HepG2 (cell line): ENCODE measurements around the gene JPH3. TPM values are rescaled to one million over a fixed set of nuclear protein-coding genes. Genes with fewer than 3 reads are reported as not detected.

ENCODE experiments used
- HNRNPL ChIP-seq: fragments of 200-400 bp; formaldehyde crosslinking; IDR thresholded peaks from 2 replicates; pipeline ENCODE4 v1.6.1; 2017; ENCODE audit warnings: mild to moderate bottlenecking, low read depth, low read length
- NCOA2 ChIP-seq: sonication (generic); formaldehyde crosslinking; IDR thresholded peaks from 2 replicates; pipeline ENCODE4 v1.8.0; 2022; ENCODE audit warnings: inconsistent platforms
- NFYC ChIP-seq: IDR thresholded peaks from 2 replicates; pipeline ENCODE4 v1.6.1; 2016; ENCODE audit warnings: missing genetic modification reagents, missing compliant biosample characterization
- PLRG1 ChIP-seq: fragments of 450-650 bp; conservative IDR thresholded peaks from 2 replicates; pipeline ENCODE4 v1.6.1; 2016
- SNAPC2 ChIP-seq: sonication (generic); formaldehyde crosslinking; IDR thresholded peaks from 2 replicates; pipeline ENCODE4 v1.8.1; 2022; ENCODE audit warnings: mild to moderate bottlenecking, missing genetic modification reagents
- TBL1XR1 ChIP-seq: fragments of 150-350 bp; IDR thresholded peaks from 2 replicates; pipeline ENCODE4 v1.6.1; 2014; ENCODE audit warnings: borderline replicate concordance, low read length; ENCODE audit not compliant: partially characterized antibody
- ZNF30 ChIP-seq: sonication (generic); formaldehyde crosslinking; IDR thresholded peaks from 2 replicates; pipeline ENCODE4 v1.5.0; 2020; ENCODE audit warnings: mild to moderate bottlenecking, missing genetic modification reagents
- ZNF572 ChIP-seq: sonication (generic); formaldehyde crosslinking; IDR thresholded peaks from 2 replicates; pipeline ENCODE4 v1.5.1; 2020; ENCODE audit warnings: mild to moderate bottlenecking, missing genetic modification reagents
- ZNF614 ChIP-seq: IDR thresholded peaks from 2 replicates; pipeline ENCODE4 v1.6.1; 2018; ENCODE audit warnings: missing biosample characterization, missing genetic modification reagents, inconsistent platforms, borderline replicate concordance
- polyA plus RNA-seq, 8 experiments: library from polyadenylated mRNA; depleted of rRNA in 3 of 8; stranded (reverse) in 7 of 8; unstranded in 1 of 8; fragments of >200 nt; fragmentation: Illumina TruSeq in 4 of 8; extraction: Trizol in 4 of 8; gene quantifications; 2 replicates each; pipeline versions ENCODE4 v1.2.1 to v1.2.3, GENCODE V29; 2011 to 2016; ENCODE audit warnings: low read depth in 4 of 8, missing spikeins in 1 of 8, mixed read lengths in 1 of 8; ENCODE audit not compliant: insufficient read depth in 1 of 8
- total RNA-seq, 5 experiments: library from RNA; depleted of rRNA; stranded (reverse); fragments of >200 nt; fragmentation: Illumina TruSeq; extraction: Trizol; gene quantifications; 2 replicates each; pipeline ENCODE4 v1.2.3, GENCODE V29; 2016; ENCODE audit warnings: low read depth in 1 of 5
- TF ChIP-seq, protein P1 (sequence below): IDR thresholded peaks from 2 replicates; pipeline ENCODE4 v1.4.0; 2020; ENCODE audit warnings: mild to moderate bottlenecking, missing genetic modification reagents
- TF ChIP-seq, protein P2 (sequence below): sonication (generic); formaldehyde crosslinking; IDR thresholded peaks from 2 replicates; pipeline ENCODE4 v1.9.0; 2022; ENCODE audit warnings: missing genetic modification reagents, mild to moderate bottlenecking, borderline replicate concordance
- TF ChIP-seq, protein P3 (sequence below): sonication (generic); formaldehyde crosslinking; IDR thresholded peaks from 2 replicates; pipeline ENCODE4 v1.5.0; 2020; ENCODE audit warnings: mild to moderate bottlenecking, missing genetic modification reagents
- TF ChIP-seq, protein P4 (sequence below): sonication (generic); formaldehyde crosslinking; IDR thresholded peaks from 2 replicates; pipeline ENCODE4 v1.9.0; 2021; ENCODE audit warnings: missing genetic modification reagents, borderline replicate concordance

The JPH3 gene
- total and polyA plus RNA-seq, 2 of the 13 experiments (the other 11 are each of a cell fraction or from before 2014, with no cell fraction given): not detected

DNA sequence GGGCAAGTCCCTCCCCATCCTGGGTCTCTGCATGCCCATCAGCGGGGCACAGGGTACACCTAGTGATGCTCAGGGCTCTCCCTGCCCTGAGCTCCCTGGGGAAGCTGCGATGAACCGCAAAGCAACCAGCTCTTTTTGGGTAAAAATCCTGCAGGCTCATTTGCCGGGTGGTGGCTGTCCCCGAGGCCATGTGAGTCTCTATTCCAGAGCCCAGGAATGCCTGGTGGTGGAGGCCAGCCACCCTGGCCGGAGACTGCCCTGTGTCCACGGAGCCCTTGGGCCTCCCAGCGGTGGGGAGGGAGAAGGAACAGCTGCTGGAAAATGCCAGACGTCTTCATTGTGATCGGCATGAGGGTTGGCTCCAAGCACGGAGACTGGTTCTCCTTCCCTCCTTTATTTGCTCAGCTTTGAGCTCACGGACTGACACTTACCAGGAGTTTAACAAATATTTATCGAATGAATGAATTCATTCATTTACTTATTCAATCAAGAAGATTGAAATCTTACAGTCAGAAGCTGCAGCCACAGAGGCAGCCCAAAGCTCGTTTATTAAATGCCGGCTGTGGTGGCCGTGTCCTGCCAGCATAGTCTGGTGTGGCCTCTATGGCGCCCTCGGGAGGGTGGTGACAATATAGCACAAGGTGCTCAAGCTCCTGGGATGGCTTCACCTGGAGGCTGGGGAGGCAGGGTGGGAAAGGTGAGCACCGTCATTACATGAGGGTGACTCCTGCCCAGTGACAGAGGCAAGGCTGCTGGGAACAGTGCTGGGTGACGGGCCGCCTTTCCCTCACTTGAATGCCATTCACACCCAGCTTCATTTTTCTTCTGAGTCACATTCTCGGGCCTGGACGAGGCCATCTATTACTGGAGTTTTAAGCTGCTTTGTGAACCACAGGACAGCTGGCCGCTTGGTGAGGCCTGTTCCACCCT is 31.1 kb upstream of the JPH3 start (continued):
- no peak for TF ChIP-seq NFYC (CRISPR knock-in tag)
- TF ChIP-seq, protein P1, sequence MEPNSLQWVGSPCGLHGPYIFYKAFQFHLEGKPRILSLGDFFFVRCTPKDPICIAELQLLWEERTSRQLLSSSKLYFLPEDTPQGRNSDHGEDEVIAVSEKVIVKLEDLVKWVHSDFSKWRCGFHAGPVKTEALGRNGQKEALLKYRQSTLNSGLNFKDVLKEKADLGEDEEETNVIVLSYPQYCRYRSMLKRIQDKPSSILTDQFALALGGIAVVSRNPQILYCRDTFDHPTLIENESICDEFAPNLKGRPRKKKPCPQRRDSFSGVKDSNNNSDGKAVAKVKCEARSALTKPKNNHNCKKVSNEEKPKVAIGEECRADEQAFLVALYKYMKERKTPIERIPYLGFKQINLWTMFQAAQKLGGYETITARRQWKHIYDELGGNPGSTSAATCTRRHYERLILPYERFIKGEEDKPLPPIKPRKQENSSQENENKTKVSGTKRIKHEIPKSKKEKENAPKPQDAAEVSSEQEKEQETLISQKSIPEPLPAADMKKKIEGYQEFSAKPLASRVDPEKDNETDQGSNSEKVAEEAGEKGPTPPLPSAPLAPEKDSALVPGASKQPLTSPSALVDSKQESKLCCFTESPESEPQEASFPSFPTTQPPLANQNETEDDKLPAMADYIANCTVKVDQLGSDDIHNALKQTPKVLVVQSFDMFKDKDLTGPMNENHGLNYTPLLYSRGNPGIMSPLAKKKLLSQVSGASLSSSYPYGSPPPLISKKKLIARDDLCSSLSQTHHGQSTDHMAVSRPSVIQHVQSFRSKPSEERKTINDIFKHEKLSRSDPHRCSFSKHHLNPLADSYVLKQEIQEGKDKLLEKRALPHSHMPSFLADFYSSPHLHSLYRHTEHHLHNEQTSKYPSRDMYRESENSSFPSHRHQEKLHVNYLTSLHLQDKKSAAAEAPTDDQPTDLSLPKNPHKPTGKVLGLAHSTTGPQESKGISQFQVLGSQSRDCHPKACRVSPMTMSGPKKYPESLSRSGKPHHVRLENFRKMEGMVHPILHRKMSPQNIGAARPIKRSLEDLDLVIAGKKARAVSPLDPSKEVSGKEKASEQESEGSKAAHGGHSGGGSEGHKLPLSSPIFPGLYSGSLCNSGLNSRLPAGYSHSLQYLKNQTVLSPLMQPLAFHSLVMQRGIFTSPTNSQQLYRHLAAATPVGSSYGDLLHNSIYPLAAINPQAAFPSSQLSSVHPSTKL (CRISPR knock-in tag): peak; percentile 27; the same call in 1 of the 2 replicates
- TF ChIP-seq HNRNPL: peak; percentile 67; the same call in 1 of the 2 replicates
- no peak for TF ChIP-seq SNAPC2 (CRISPR knock-in tag)
- peak; percentile 9 for TF ChIP-seq TBL1XR1
- TF ChIP-seq, protein P2, sequence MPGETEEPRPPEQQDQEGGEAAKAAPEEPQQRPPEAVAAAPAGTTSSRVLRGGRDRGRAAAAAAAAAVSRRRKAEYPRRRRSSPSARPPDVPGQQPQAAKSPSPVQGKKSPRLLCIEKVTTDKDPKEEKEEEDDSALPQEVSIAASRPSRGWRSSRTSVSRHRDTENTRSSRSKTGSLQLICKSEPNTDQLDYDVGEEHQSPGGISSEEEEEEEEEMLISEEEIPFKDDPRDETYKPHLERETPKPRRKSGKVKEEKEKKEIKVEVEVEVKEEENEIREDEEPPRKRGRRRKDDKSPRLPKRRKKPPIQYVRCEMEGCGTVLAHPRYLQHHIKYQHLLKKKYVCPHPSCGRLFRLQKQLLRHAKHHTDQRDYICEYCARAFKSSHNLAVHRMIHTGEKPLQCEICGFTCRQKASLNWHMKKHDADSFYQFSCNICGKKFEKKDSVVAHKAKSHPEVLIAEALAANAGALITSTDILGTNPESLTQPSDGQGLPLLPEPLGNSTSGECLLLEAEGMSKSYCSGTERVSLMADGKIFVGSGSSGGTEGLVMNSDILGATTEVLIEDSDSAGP (CRISPR knock-in tag): peak; percentile 13; the same call in 1 of the 2 replicates
- peak; percentile 41; the same call in 1 of the 2 replicates for TF ChIP-seq ZNF614 (CRISPR knock-in tag)
- TF ChIP-seq, protein P3, sequence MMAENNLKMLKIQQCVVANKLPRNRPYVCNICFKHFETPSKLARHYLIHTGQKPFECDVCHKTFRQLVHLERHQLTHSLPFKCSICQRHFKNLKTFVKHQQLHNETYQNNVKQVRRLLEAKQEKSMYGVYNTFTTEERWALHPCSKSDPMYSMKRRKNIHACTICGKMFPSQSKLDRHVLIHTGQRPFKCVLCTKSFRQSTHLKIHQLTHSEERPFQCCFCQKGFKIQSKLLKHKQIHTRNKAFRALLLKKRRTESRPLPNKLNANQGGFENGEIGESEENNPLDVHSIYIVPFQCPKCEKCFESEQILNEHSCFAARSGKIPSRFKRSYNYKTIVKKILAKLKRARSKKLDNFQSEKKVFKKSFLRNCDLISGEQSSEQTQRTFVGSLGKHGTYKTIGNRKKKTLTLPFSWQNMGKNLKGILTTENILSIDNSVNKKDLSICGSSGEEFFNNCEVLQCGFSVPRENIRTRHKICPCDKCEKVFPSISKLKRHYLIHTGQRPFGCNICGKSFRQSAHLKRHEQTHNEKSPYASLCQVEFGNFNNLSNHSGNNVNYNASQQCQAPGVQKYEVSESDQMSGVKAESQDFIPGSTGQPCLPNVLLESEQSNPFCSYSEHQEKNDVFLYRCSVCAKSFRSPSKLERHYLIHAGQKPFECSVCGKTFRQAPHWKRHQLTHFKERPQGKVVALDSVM (CRISPR knock-in tag): peak; percentile 59; the same call in 1 of the 2 replicates
- peak; percentile 69; the same call in 1 of the 2 replicates for TF ChIP-seq ZNF30 (CRISPR knock-in tag)
- TF ChIP-seq PLRG1: no peak
- TF ChIP-seq NCOA2 (CRISPR knock-in tag): 0 out of 2 replicates have a peak, but pooled peaks have one; percentile 12
- TF ChIP-seq, protein P4, sequence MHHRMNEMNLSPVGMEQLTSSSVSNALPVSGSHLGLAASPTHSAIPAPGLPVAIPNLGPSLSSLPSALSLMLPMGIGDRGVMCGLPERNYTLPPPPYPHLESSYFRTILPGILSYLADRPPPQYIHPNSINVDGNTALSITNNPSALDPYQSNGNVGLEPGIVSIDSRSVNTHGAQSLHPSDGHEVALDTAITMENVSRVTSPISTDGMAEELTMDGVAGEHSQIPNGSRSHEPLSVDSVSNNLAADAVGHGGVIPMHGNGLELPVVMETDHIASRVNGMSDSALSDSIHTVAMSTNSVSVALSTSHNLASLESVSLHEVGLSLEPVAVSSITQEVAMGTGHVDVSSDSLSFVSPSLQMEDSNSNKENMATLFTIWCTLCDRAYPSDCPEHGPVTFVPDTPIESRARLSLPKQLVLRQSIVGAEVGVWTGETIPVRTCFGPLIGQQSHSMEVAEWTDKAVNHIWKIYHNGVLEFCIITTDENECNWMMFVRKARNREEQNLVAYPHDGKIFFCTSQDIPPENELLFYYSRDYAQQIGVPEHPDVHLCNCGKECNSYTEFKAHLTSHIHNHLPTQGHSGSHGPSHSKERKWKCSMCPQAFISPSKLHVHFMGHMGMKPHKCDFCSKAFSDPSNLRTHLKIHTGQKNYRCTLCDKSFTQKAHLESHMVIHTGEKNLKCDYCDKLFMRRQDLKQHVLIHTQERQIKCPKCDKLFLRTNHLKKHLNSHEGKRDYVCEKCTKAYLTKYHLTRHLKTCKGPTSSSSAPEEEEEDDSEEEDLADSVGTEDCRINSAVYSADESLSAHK (CRISPR knock-in tag): no peak
- TF ChIP-seq ZNF572: 0 out of 2 replicates have a peak, but pooled peaks have one; percentile 62
